HG03280 (cell line): ENCODE data around the gene GNG4.
"Not testable (repeated sequence)": the region's sequence is repeated elsewhere in the genome, so short reads cannot be mapped to it uniquely, and the experiment has no call there.

Source experiments
- ATAC-seq: cut with Tn5 transposase; IDR thresholded peaks from one replicate; pipeline ENCODE4 v1.9.1; 2021; ENCODE audit warnings: mild to moderate bottlenecking, moderate library complexity; ENCODE audit not compliant: unreplicated experiment

The GNG4 gene

GRCh38 chr1:235588156-235588555, 61.4 kb downstream of the GNG4 start:
- no peak for ATAC-seq

- no peak for ATAC-seq
These were observed 62.6 kb downstream of the GNG4 start for GRCh38 chr1:235586992-235587391.

- no peak for ATAC-seq
These were observed 63.2 kb downstream of the GNG4 start for GRCh38 chr1:235586413-235586812.

GRCh38 chr1:235584973-235585372, 64.6 kb downstream of the GNG4 start:
- no peak for ATAC-seq

GRCh38 chr1:235583511-235584001, 66.0 kb downstream of the GNG4 start:
- ATAC-seq: no peak

- no peak for ATAC-seq
These were observed 67.5 kb downstream of the GNG4 start for GRCh38 chr1:235582130-235582529.

- no peak for ATAC-seq
These were observed 69.7 kb downstream of the GNG4 start for GRCh38 chr1:235579891-235580290.

- ATAC-seq: no peak
These were observed 74.0 kb downstream of the GNG4 start for GRCh38 chr1:235575597-235575996.

- no peak for ATAC-seq
These were observed 75.7 kb downstream of the GNG4 start for GRCh38 chr1:235573880-235574279.

GRCh38 chr1:235572971-235573370, 76.6 kb downstream of the GNG4 start:
- ATAC-seq: not testable (repeated sequence)

- ATAC-seq: no peak
These were observed 78.1 kb downstream of the GNG4 start for GRCh38 chr1:235571482-235571881.

- ATAC-seq: no peak
These were observed 81.6 kb downstream of the GNG4 start for GRCh38 chr1:235567812-235568503.

- ATAC-seq: no peak
These were observed 83.5 kb downstream of the GNG4 start for GRCh38 chr1:235566084-235566483.

GRCh38 chr1:235563513-235564061, 86.0 kb downstream of the GNG4 start:
- ATAC-seq: no peak

GRCh38 chr1:235562589-235562988, 87.0 kb downstream of the GNG4 start:
- no peak for ATAC-seq

- ATAC-seq: no peak
These were observed 90.9 kb downstream of the GNG4 start for GRCh38 chr1:235558621-235559169.

GRCh38 chr1:235557495-235557894, 92.1 kb downstream of the GNG4 start:
- no peak for ATAC-seq

- ATAC-seq: no peak
These were observed 92.8 kb downstream of the GNG4 start for GRCh38 chr1:235556807-235557206.

GRCh38 chr1:235553112-235553551, 96.5 kb downstream of the GNG4 start:
- no peak for ATAC-seq

GRCh38 chr1:235552146-235552716, 97.4 kb downstream of the GNG4 start:
- no peak for ATAC-seq

- no peak for ATAC-seq
These were observed 100.0 kb downstream of the GNG4 start for GRCh38 chr1:235549351-235550139.
